ENCODE results near the gene CARS2.
A peak's percentile ranks its signal among the peaks of the same experiment; 100 is the strongest.
"Not testable (repeated sequence)": the region's sequence is repeated elsewhere in the genome, so short reads cannot be mapped to it uniquely, and the experiment has no call there.

Gene CARS2

DNA sequence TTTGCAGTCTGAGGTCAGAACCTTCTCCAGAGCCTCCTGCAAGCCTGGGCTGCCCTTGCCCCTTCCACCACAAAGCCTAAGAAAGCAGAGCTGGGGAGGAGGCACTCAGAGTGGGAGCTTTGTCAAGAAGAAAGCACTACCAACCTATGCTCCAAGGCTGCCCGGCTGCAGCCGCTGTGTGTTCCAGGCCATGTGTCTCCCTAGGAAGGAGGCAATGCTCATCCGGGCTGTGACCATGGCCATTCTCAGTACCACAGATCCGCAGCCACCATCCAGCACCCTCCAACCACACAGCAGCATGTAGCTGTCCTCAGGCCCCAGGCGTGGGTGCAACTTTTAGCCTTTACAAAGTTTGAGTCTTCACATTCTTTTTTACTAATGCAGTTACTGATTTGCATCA lies 22.0 kb downstream of the CARS2 start:
- no peak for DNase-seq (ENCODE audit: low spot score)

- no peak for DNase-seq (ENCODE audit: low spot score)
Observed at GRCh38 chr13:110683203-110683883, 22.6 kb downstream of the CARS2 start.

DNA sequence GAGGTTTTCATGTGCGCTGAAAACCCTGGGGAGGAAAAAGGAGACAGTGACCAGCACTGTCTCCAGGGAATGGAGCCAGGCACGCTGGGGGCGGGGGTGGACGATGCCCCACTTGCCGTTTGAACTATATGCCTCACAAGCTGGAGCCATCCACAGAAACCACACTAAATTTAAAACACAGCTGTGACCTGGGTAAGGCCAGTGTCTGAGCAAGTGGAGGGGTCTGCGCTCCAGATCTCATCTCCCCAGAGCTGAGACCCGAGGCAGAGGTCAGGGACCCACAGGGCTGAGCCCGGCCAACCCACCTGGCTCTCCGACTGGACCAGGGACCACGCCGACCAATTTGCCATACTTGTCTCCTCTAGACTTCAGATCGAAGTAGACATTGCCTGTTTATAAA lies 23.2 kb downstream of the CARS2 start:
- no peak for DNase-seq (ENCODE audit: low spot score)

GRCh38 chr13:110681868-110682550 lies 23.9 kb downstream of the CARS2 start:
- DNase-seq (ENCODE audit: low spot score) = no peak

- DNase-seq (ENCODE audit: low spot score) = peak; percentile 22
Observed at GRCh38 chr13:110680852-110681251, 25.1 kb downstream of the CARS2 start.

DNA sequence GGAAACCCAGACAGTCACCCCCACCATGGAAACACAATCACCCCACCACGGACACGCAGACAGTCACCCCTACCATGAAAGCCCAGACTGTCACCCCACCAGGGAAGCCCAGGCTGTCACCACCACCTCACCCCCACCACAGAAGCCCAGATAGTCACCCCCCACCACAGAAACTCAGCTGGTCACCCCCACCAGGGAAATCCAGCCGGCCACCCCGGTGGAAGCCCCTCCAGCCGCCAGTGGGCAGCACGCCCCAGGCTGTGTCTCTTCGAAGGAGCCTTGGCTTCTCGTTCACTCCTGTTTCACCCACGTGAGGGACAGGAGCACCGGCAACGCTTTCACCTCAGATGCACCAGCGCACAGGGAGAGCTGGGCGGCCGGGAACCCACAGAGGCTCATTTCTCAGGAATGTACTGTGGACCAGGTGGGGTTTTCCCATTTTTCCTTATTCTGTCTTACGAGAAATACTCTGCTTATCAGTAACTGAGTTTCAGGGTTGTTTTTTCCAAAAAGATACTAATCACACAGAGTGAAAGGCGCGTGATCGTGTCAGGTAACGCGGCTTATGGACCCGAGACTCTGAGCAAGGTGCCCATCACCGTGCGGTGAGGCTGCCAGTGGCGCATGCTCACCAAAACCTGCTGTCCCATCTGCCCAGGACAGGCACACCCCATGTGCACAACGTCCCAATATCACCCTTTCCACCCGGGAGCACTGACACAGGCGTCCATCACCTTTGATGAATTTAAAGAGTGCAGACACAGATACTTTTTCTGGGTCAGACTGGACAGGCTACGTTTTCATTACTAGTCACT lies 28.0 kb downstream of the CARS2 start:
- no peak for DNase-seq (ENCODE audit: low spot score)

DNA sequence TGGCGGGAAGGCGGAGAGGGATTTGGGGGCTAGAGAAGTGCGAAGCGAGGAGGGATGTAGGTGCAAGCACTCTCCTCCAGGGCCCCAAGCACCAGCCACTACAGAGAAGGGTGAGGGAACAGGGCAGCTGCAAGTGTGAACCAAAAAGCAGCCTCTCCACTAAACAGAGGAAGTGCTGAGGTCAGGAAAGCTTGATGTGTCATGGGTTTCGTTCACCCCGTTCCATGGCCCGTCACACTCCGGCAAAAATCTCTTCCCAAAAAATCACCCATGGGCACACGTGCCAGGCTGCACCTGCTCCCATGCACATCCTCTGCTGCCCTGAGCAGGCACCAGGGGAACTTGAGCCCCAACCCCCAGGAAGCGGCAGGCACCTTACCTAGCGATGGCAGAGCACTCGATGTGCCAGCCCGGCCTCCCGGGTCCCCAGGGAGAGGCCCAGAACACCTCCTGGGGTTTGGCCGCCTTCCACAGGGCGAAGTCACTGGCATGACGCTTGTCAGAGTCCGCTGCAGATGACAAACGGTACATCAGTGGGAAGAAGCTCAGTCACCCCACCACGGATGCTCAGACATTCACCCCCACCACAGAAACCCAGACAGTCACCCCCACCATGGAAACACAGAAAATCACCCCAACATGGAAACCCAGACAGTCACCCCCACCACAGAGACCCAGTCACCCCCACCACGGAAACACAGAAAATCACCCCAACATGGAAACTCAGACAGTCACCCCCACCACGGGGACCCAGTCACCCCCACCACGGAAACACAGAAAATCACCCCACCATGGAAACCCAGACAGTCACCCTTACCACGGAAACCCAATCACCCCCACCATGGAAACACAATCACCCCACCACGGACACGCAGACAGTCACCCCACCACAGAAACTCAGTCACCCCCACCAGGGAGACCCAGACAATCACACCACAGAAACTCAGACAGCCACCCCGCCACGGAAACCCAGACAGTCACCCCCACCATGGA lies 29.0 kb downstream of the CARS2 start:
- no peak for DNase-seq (ENCODE audit: low spot score)

GRCh38 chr13:110669814-110670213 lies 36.1 kb downstream of the CARS2 start:
- not testable (repeated sequence) for DNase-seq (ENCODE audit: low spot score)

GRCh38 chr13:110669036-110669435 lies 36.9 kb downstream of the CARS2 start:
- DNase-seq (ENCODE audit: low spot score) = no peak

GRCh38 chr13:110666255-110666533 lies 39.7 kb downstream of the CARS2 start:
- no peak for DNase-seq (ENCODE audit: low spot score)

GRCh38 chr13:110665491-110666254 lies 40.2 kb downstream of the CARS2 start:
- DNase-seq (ENCODE audit: low spot score) = no peak

DNA sequence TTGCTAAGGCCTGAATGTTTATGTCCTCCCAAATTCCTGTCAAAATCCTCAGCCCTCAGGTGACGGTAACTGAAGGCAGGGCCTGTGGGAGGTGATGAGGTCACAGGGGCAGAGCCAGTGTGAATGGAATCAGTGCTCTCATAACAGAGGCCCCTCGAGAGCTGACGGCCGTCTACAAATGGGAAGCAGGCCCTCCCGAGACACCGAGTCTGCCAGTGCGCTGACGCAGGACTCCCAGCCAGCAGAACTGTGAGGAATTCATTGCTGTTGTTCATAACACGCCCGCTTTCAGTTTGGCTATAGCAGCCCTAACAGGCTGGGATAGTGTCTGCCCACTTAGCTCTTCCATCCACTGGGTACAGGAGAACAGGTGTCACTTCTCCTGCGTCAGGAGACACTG lies 41.2 kb downstream of the CARS2 start:
- DNase-seq (ENCODE audit: low spot score) = no peak

DNA sequence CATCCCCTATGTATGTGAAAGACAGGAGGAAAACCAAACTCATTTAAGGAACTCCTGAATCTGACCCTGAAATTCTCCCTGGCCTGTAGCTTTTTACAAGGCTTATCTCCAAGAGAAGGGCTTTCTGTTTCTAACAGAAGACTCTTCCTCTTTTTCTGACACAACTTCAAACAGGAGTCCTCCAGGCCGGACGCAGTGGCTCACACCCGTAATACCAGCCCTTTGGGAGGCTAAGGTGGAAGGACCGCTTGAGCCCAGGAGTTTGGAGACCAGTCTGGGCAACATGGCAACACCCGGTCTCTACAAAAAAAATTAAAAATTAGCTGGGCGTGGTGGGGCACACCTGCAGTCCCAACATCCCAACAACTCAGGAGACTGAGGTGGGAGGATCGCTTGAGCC lies 41.9 kb downstream of the CARS2 start:
- DNase-seq (ENCODE audit: low spot score) = no peak

DNA sequence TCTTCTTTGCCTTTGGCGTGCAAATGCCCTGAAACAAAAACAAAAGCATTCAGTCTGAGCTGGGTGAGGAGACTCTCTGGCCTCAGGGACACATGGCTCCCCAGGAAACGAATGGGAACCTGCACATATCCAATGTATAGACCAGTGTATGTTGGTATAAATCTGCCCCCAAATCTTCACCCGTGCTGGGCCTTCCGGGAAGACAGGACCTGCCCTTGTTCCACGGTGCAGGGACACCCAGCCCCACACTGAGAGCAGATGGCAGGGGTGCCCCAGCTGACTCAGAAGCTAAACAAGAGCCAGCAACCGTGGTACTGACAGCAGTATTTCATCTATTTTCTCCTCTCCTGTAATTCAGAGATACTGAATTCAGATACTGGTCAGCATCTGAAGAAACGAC lies 42.4 kb downstream of the CARS2 start:
- no peak for DNase-seq (ENCODE audit: low spot score)

DNA sequence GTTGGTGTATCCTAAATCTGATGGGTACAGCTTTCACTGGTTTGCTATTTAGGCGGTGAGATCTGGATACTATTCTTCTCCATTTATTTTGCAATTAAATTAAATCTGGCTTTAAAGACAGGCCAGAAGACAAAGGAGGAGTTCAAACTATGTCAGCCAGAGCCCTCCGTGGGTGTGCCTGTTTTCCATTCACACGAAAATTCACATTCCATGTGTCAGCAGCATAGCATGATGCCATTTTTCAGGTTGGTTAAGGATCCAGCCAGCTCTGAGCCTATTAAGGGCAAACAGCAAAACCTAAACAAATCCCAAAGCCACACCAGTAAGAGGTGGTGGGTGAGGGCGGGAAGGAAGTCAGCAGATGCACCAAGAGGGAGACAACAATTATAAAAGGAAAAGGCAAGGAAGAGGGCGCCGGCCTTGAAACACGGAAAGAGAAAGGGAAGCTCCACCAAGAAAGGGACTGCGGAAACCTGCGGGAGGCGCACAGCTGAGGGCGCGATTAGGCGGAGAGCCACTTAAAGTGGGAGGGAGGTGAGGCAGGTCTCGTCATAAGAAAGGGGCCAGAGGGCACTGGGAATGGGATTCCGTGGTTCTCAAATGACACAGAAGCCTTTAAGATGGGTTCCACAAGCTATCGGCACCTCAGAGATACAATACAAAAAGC lies 43.0 kb downstream of the CARS2 start:
- no peak for DNase-seq (ENCODE audit: low spot score)

- DNase-seq (ENCODE audit: low spot score) = no peak
Observed at GRCh38 chr13:110662091-110662490, 43.8 kb downstream of the CARS2 start.

- no peak for DNase-seq (ENCODE audit: low spot score)
Observed at GRCh38 chr13:110661256-110661655, 44.7 kb downstream of the CARS2 start.

GRCh38 chr13:110658218-110658911 lies 47.6 kb downstream of the CARS2 start:
- not testable (repeated sequence) for DNase-seq (ENCODE audit: low spot score)

- DNase-seq (ENCODE audit: low spot score) = no peak
Observed at GRCh38 chr13:110657196-110657595, 48.7 kb downstream of the CARS2 start.

DNA sequence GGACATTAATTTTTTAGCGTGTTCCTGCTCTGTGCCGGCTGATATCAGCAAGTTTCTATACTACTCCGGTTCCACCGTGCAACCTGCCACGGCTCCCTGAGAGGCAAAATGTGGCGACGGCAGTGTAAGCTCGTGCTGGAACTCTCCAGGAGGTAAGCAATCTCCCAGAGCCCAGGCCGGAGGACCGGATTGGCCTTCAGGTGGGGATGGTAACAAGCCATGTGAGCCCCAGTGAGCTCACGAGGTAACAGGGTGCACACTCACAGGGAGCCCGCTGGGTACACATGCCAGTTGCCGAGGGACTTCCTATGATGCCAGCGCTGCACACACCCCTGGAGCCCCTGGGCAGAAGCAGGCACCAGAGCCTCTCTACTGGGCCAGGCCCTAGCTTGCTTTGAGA lies 52.1 kb downstream of the CARS2 start:
- DNase-seq (ENCODE audit: low spot score) = no peak
